NCI-H1105 (cell line): Measurements from ENCODE around the gene SNAI1.

Experiments
- DNase-seq: peaks from one replicate; lab custom pipeline; 2025; lab: John Stamatoyannopoulos, UW

SNAI1 gene

GRCh38 chr20:50037575-50037974, 54.8 kb downstream of the SNAI1 start:
- DNase-seq: no peak

- DNase-seq: no peak
These were observed 55.4 kb downstream of the SNAI1 start for GRCh38 chr20:50038169-50038568.
